GM21381 (cell line): ENCODE results near the gene HCRTR1.
A peak's percentile ranks its signal among the peaks of the same experiment; 100 is the strongest.

Experiments used
- ATAC-seq: cut with Tn5 transposase; IDR thresholded peaks from one replicate; pipeline ENCODE4 v1.9.1; 2021; ENCODE audit warnings: mild to moderate bottlenecking, moderate library complexity; ENCODE audit not compliant: unreplicated experiment

The HCRTR1 gene

DNA sequence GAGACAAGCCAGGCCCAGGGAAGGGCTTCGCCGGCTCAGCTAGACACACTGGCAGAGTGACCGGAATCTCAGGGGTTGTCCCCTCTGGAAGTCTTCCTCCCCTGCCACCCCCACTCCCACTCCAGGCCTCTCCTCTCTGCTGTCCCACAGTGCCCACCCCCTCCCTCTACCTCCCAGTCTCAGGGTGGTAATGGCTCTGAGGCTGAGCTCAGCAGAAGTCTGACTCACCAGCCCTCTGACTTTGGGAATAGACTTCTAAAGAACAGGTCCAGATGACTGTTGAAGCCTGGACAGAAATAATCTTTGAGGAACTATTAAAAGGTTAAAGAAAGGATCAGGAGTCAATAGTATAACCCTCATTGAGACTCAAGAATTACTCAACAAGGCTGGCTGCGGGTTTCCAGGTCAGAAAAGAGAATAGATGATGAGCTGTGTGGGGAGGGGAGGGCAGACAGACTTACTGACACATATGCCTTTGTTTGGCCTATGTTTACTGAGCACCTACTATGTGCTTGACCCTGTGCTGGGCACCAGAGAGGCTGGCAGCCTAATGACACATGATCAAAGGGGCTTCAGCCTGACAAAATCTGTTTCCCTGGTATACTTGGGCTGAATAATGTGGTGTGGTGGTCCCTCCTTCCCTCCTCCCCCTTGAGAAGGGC lies 8.2 kb downstream of the HCRTR1 start:
- ATAC-seq: no peak

DNA sequence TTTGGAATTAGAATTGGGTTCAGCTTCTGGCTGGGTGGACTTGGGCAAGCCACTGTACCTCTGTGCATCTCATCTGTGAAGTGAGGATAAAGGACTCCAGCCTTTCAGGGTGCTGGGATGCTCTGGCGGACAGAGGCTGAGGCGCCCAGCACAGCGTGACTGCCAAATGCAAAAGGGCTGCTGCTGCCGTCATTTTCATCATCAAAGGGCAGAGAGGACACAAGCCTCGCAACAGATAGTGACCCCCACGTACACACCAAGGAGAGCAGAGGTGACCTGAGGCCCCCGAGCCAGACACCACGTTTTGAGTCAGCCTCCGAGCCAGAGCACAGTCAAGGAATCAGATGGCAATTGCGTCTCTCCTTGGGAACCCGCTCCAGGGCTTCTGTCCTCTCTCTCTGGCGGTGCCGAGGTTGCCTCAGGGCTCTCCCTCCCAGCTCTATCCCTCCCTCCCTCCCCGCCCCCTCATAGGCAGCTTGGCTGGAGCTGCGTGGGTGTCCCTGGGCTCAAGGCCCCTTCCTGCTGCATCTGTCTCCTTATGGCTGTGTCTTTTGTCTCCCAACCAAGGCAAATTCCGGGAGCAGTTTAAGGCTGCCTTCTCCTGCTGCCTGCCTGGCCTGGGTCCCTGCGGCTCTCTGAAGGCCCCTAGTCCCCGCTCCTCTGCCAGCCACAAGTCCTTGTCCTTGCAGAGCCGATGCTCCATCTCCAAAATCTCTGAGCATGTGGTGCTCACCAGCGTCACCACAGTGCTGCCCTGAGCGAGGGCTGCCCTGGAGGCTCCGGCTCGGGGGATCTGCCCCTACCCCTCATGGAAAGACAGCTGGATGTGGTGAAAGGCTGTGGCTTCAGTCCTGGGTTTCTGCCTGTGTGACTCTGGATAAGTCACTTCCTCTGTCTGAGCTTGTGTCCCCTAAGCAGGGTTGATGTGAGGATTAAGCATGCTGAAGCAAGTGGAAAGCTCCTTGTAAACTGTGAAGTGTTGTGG lies 9.0 kb downstream of the HCRTR1 start:
- no peak for ATAC-seq

DNA sequence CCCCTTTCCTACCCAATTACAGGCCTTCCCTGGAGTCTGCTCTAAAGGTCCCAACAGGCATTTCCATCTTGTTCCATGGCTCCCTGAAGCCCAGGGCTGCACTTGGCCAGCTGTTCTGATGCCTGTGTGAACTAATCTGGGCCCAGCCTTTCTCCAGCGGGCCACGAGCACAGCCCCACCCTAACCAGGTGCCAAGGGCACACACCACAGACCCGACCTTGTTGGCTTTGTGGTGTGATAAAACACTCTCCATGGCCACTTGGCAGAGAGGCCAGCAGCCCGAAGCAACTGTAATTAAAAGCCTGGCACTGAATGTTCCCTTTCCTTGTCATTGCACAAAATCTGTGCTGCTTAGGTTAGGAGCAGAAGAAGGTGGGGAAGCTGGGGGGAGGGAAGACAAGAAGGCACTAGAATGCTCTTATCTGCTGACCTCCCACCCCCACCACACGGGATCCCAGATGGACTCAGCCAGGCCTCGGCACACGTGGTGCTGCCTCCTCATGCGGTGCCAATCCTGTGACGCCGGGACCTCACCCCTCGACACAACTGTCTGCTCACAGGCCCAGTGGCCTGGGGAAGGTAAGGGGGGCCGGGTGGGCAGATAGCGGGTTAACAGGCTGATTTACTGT lies 9.9 kb downstream of the HCRTR1 start:
- no peak for ATAC-seq

DNA sequence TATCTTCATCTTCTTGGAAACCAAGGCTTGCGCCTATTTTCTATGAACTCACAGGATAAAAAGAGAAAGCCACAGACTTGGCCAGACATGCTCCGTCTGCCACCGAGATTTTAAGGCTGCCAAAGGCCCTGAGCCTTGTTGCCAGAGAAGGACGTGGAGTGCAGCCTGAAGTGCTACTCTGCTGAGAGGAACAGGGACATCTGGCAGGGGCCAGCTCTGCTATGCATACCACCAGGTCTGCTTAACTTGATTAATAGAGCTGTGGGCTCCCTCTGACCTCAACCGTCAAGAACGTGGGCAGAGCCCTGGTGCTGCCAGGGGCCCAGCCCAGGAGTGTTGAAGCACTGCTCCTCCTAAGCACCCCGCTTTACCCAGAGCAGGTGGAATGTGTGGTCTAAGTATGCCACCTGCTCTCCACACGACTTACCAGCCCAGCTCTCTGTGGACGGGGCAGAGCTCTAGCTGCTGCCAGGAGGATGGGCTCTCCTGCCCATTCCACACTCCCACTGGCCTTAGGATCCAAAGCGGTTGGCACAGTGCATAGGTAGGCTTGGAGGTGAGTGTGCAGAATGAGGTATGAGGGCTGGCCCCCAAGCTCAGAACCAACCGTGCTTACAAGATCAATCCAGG lies 10.6 kb downstream of the HCRTR1 start:
- no peak for ATAC-seq

DNA sequence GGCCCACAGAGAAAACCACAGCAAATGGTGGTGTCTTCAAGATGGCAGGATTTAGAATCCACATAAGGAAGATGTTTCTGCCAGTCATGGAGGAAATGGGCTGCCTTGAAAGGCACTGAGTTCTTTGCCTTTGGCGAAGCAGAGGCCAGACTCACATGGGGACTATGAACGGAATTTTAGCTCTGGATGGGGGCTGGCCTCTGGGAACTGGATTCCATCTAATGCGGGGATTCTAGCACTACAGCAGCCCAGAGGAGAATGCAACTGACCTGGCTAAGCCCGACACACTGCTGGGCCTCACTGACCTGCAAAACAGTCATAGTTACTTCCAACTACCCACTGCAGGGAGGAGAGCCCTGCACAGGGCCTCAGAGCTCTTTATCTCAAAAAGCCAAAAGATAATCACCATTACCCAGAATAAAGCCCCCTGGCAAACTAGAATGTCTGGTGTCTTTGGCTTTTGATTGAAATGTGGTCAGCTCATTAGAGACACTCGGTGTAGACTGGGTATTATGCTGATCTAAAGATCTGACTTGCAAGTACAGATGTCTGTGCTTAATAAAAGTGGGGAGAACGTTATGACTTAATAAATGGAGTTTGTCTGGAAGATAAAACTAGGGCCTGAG lies 11.6 kb downstream of the HCRTR1 start:
- no peak for ATAC-seq

DNA sequence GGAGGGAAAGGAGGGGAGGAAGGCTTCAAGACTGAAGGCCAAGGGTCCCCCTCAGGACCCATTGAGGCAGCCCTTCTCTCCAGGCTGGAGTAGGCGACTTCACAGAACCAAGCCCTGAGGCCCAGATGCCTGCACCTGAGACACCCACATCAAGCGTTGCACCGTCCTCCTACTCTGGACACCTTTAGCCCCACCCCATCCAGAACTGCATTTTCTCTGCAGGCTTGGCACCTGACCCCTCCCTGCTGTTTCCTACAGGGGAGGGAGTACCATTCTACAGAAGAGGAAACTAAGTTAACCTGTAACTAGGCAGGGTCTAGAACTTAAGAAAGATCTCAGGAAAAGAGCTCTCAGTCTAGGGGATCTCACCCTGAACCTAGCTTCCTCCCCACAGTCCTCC lies 15.2 kb downstream of the HCRTR1 start:
- ATAC-seq: no peak

DNA sequence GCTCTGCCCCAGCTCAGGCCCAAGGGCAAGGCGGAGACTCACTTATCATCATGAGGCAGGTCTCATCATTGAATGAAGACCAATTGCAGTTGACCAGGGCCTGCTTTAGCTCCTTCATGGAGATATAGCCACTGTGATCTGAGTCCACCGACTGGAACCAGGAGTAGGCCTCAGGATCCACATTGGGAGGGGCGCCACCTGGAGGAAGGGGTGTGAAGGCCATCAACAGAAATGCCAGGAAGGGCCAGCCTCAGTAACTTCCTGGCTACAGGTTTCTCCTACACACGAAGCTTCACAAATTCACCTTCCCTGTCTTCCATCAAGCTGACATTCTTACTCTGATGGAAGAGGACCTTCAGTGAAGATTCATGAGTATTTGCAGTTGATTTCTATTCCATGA lies 15.6 kb downstream of the HCRTR1 start:
- no peak for ATAC-seq

DNA sequence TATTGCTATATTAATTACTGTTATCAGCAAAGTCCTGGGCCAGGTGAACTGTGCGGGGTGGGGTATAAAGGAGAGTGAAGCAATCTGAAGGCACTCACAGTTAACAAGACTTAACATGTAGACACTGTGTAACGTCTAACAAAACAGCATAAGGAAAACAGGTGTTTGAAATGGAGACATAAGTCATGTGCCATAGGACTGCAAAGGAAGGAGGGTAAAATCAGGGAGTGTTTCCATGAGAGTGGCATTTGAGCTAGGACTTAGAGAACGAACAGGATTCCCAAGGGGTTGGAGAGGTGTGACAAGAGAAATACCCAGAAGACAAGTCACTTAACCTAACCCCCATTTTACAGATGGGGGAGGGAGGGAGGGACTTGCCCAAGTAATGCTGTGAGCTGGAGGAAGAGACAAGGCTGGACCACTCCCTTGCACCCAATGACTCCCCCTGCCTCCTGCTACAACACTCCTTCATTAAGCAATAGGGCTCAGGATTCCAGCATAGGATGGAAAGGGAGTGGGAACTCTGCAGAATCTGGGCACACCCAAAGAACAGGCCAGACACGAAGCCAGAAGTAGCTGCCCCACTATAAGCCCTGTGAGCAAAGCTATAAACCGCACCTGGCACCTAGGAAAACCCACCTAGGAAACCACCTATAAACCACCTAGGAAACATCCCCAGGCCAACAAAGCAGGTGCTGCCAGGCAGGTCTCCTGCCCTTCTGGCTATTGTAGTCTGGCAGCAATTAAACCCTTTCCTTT lies 20.6 kb downstream of the HCRTR1 start:
- no peak for ATAC-seq

DNA sequence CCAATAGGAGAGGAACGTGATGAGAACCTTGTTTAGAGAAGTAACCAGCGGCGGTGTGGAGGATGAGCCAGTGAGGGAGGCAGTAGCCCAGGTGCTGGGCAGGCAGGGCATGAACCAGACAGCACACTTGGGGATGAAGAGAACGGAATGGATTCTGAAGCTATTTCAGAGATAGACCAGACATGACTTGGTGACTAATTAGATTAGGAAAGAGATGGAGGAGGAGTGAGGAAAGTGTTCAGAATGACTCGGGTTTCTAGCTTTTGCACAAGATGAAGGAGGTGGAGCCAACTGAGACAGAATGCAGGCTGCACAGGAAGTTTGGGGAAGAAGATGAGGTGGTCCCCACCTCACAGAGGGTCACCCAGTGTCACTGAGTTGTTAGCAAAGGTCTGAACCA lies 22.1 kb downstream of the HCRTR1 start:
- ATAC-seq: no peak

DNA sequence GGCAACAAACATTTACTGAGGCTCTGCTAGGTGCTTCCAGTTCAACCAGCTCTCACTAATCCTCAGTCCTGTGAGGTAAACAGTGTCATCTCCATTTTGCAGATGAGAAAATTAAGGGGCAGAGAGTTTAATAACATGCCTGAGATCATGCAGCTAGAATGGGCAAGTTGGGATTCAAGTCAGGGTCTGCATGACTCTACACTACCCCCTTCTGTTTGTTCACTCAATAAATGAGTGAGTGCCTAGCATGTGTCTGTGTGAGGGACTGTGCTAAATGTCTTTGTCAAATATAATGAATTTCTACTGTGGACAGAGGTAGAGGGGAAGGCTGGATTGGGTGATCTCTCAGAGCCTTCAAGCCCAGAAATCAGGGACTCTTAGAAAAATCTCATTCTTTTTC lies 22.7 kb downstream of the HCRTR1 start:
- no peak for ATAC-seq

DNA sequence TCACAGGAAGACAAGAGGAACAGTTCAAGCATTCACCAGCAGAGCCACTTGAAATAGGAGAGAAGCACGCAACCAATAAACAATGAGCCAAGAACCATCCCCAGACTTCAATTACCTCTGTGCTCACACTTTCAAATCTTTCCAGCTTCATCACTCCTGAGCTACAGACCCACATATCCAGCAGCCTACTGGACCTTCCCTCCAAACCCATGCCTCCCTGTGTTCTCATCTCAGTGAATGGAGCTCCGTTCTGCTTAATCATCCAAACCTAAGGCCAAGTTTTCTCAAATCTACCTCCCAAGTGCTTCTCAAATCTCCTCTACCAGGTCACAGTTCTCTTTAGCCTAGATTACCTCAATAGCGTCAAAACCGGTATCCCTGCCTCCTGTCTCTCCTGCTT lies 23.5 kb downstream of the HCRTR1 start:
- no peak for ATAC-seq

DNA sequence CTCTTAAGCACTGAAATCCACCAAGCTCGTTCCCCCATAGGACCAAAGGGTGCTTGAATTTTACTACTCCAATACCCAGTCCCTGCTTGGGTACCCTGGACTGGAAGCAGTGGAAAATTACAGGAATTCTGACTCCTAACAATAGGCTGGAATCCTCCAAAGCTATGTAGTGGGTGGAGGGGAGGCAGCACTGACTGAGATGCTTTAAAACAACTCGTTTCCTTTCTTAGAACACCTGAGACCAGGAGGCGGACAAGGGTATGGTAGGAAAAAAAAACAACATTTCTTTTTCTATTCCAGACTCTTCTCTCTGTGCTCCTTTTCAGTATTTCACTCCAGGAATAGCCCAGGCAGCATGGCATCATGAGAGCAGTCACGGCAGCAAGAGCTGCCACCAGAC lies 24.9 kb downstream of the HCRTR1 start:
- ATAC-seq: no peak

DNA sequence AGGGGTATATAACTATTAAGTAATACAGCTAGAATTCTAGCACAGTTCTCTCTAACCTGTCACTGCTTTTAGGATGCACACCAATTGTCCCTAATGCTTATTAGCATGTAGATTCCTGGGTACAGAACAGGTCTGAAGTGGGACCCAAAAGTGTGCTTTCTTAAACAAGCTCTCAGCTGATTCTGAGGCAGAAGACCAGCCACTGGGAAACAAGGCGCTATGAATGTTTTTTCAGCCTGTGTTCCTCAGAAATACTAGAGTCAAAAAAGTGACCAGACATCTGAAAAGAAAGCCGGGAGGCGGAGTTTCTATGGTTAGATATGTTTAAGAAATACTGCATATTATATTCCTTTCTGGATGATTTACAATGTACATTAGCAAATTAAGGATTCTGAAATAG lies 25.4 kb downstream of the HCRTR1 start:
- no peak for ATAC-seq

DNA sequence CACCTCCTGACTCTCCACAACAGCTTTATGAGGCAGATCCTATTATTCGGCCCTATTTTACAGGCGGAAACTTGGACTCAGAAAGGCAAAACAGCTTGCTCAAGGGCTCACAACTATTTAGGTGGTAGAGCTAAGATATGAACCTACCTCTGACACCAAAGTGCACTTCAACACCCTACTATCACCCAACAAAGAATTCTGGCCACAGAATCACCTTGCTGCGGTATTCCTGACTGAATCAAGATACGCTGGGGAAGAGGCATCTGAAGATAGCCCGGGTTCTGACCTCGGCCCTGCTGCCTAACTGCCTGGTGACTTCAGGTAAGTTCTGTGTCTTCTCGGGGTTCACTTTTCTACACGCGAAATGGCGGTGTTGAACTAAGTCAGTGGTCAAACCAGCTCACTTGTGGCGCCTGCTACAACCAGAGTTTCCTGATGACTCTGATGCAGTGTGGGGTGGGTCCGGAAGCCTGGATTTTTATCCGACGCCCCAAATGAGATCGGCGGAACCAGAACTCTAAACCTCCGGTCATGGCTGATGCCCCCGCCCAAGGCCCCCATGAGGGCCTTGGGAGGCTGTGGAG lies 26.6 kb downstream of the HCRTR1 start:
- no peak for ATAC-seq

DNA sequence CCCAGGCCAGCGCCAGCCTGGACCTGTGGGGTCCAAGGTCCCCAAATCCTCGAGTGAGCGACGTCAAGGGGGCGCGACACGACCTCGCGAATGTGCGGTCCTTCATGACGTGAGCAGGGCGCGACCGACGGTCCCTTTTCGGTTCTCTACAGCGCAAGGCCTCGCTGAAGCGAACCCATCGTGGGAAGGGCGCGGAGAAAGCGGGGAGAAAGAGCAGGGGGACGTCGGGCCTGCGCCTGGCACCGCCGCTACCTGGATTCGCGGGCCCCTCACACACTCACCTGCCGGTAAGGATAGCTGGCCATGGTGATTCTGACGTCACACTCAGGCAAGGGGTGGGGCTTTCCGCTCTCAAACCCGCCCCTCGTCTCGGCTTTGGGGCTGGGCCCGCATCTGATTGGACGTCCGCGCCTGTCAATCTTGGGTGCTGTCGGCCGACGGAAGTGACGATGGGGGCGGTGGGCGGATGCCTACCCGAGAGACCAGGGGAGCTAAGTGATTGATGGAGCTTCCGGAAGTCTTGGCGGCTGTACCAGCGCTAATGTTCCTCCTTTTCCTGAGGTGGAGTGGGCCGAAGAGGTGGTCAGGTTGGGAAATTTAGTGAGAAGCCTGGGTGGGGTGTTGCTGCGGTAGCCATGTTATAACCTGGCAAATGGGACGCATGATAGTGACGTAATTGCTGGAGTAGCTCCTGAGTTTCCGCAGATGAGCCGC lies 27.2 kb downstream of the HCRTR1 start, which contains the start of gene PEF1:
TSS of gene PEF1 (minus strand) at position 317 of the 714 bp plus-strand sequence. CDS start at position 305, 12 bp downstream.
- ATAC-seq: peak; percentile 89

DNA sequence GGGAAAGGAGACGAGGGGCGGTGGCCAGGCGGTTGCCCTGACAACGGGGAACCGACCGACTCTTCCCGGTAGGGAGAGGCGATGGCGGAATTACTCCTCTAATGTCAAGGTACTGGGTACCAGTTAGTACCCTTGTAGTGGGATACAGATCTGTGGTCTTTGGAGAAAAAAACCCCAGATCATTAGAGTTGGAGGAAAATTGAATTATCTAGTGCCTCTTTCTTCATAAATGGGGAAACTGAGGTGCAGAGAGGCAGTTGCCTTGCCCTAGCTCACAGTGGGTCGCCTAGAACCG lies 27.7 kb downstream of the HCRTR1 start:
- no peak for ATAC-seq

DNA sequence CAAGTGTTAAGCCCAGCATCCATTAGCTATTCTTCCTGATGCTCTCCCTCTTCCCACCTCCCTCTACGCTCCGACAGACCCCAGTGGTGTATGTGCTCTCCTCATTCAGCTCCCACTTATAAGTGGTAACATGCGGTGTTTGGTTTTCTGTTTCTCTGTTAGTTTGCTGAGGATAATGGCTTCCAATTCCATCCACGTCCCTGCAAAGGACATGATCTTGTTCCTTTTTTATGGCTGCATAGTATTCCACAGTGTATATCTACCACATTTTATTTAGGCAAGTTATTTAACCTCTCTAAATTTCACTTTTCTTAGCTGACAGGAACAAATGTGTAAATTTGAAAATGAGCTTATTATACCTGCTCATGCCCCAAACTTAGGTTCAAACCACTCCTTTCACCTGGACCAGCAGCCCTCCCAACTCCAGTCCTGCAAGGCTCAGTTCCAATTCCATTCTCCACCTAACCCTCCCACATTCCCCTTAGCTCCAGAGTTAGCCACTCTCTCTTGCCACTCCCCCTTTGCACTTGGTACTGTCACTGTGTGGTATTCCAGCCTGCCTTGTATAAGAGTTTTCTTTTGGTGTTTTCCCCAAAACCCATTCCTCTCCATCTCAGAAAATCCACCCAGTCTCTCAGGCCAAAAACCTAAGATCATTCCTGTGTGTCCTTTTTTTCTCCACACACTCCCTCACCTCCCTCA lies 28.9 kb downstream of the HCRTR1 start:
- no peak for ATAC-seq

DNA sequence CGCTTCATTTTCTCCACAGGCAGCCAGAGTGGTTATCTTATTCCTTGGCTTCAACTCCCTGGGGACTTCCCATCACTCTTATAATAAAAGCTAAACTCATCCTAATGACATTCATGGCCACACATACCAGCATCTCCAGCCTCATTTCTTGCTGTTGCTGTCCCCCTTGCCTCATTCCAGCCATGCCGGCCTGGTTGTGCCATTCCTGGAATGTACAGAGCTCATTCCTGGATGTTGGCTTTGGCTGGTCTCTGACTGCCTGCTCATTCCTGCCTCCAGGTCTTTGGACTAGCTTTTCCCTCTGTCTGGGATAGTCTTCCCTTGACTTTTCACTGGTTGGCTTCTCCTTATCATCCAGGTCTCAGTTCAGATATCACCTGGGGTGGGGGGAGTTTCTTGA lies 29.6 kb downstream of the HCRTR1 start:
- ATAC-seq: no peak

DNA sequence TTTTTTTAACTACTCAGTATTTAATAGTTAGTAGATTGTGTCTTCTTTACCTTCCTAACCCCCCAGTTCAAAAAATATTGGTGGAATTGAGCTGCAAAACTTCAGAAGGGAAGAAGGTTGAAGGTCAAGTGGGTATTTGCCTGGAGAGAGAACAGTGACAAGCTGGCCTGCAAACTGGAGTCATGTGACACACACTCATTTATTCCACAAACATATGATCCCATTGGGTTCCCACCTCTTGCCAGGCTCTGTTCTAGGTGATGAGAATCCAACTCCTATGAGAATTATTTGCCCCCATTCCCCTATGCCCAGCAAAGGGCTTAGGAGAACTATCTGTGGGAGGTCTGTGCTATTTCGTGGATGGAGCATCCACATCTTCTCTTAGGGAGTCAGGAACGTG lies 30.7 kb downstream of the HCRTR1 start:
- no peak for ATAC-seq
